Upper lobe of right lung (tissue), 1 donor: ENCODE results near the gene PDCD1LG2. TPM values are rescaled to one million over a fixed set of nuclear protein-coding genes. Genes with fewer than 3 reads are reported as not detected.
"Not testable (repeated sequence)": the region's sequence is repeated elsewhere in the genome, so short reads cannot be mapped to it uniquely, and the experiment has no call there.

Source experiments
- ATAC-seq: fragments of 200-7000 bp; cut with Tn5 transposase; one replicate; pipeline ENCODE4 v1.9.1; 2020; ENCODE audit warnings: mild to moderate bottlenecking, moderate library complexity
- DNase-seq: peaks from one replicate; pipeline ENCODE4 v3.0.0-alpha.2; 2020
- H3K27ac ChIP-seq: fragments of 200-600 bp; one replicate; pipeline ENCODE4 v1.8.0; 2022
- H3K27me3 ChIP-seq: fragments of 200-600 bp; one replicate; pipeline ENCODE4 v1.8.0; 2022; ENCODE audit warnings: mild to moderate bottlenecking
- H3K36me3 ChIP-seq: fragments of 200-600 bp; one replicate; pipeline ENCODE4 v1.8.0; 2022
- H3K4me1 ChIP-seq: fragments of 200-600 bp; one replicate; pipeline ENCODE4 v1.8.0; 2022
- H3K4me3 ChIP-seq: fragments of 200-600 bp; one replicate; pipeline ENCODE4 v1.8.0; 2022; ENCODE audit warnings: mild to moderate bottlenecking
- H3K9me3 ChIP-seq: fragments of 200-600 bp; one replicate; pipeline ENCODE4 v1.8.0; 2022
- intact Hi-C: fragments of 100-400 bp; cut with DNase I; formaldehyde crosslinking; loops from one replicate; pipeline ENCODE4 v1.11.0; 2022
- long read RNA-seq: library from polyadenylated mRNA; unstranded; transcript quantifications from one replicate; pipeline ENCODE4 v2.0.0, GENCODE V29; 2021
- total RNA-seq: library from RNA; stranded (reverse); fragmentation: NEBNext Ultra II Directional; extraction: Animal tissue kit (Norgen Biotek cat#: 25700); gene quantifications from one replicate; pipeline ENCODE4 v1.2.1, GENCODE V29; 2021
- TF ChIP-seq, protein P1 (sequence below): fragments of 200-600 bp; IDR thresholded peaks from one replicate; pipeline ENCODE4 v1.8.0; 2022; ENCODE audit warnings: antibody characterized with exemption
- donor health status: DM: no; HTN: yes; CAD: no; lungs with severe emphysema.

The PDCD1LG2 gene
- total RNA-seq = 6.3 TPM
- long read RNA-seq, partial matches to known transcripts = 0 of 8 reads
- long read RNA-seq, other reads (novel, unspliced or antisense) = 4 of 8 reads

DNA sequence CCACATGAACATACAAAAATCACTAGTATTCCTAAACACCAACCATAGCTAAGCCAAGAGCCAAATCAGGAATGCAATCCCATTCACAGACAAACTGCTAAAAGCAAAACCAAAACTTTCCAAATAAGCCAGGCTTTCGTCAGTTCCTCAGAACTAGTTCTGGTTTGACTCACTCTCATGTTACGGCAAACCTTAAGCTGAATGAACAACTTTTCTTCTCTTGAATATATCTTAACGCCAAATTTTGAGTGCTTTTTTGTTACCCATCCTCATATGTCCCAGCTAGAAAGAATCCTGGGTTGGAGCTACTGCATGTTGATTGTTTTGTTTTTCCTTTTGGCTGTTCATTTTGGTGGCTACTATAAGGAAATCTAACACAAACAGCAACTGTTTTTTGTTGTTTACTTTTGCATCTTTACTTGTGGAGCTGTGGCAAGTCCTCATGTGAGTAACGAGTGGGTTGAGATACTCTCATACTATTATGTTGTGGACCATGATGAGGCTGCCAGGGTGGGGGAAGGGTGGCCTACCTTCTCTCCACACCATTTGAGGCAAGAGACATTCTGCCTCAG, at the start of gene PDCD1LG2:
Gene PDCD1LG2, plus strand, starts transcription at position 172 of the 572 bp plus-strand sequence. CDS start 12,016 bp downstream, outside the sequence.
- Histone ChIP-seq H3K9me3 (no peaks in the 10 kb centered on the region), H3K4me1 (peaks cover 15% of the 10 kb centered on the region), H3K27me3 (no peaks in the 10 kb centered on the region), H3K4me3 (peak within 1 kb of the TSS; percentile 39), H3K36me3 (no peaks in the 10 kb centered on the region), H3K27ac (peak within 1 kb of the TSS; percentile 80)
- ATAC-seq (peak; percentile 60), DNase-seq (no peak)
- intact Hi-C loops = no loop called here
- TF ChIP-seq, protein P1, sequence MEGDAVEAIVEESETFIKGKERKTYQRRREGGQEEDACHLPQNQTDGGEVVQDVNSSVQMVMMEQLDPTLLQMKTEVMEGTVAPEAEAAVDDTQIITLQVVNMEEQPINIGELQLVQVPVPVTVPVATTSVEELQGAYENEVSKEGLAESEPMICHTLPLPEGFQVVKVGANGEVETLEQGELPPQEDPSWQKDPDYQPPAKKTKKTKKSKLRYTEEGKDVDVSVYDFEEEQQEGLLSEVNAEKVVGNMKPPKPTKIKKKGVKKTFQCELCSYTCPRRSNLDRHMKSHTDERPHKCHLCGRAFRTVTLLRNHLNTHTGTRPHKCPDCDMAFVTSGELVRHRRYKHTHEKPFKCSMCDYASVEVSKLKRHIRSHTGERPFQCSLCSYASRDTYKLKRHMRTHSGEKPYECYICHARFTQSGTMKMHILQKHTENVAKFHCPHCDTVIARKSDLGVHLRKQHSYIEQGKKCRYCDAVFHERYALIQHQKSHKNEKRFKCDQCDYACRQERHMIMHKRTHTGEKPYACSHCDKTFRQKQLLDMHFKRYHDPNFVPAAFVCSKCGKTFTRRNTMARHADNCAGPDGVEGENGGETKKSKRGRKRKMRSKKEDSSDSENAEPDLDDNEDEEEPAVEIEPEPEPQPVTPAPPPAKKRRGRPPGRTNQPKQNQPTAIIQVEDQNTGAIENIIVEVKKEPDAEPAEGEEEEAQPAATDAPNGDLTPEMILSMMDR = no peak

DNA sequence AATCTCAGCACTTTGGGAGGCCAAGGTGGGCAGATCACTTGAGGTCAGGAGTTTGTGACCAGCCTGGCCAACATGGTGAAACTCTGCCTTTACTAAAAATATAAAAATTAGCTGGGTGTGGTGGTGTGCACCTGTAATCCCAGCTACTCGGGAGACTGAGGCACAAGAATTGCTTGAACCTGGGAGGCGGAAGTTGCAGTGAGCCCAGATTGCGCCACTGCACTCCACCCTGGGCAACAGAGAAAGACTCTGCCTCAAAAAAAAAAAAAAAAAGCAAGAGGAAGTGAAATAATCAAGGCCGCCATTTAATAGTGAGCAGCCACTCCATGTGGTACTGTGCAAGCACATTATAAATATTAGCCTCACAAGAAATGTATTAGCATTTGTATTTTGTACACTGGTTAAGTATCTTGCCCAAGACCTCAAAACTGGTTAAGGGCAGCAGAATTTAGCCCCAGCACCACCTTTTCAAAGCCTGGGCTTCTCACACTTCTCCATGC, 45.5 kb upstream of the PDCD1LG2 start:
- H3K9me3 ChIP-seq, H3K4me3 ChIP-seq, H3K27ac ChIP-seq, DNase-seq, ATAC-seq, intact Hi-C loops, H3K27me3 ChIP-seq, H3K4me1 ChIP-seq: not testable (repeated sequence)
- peaks cover 53% of the 10 kb centered on the region for H3K36me3 ChIP-seq

DNA sequence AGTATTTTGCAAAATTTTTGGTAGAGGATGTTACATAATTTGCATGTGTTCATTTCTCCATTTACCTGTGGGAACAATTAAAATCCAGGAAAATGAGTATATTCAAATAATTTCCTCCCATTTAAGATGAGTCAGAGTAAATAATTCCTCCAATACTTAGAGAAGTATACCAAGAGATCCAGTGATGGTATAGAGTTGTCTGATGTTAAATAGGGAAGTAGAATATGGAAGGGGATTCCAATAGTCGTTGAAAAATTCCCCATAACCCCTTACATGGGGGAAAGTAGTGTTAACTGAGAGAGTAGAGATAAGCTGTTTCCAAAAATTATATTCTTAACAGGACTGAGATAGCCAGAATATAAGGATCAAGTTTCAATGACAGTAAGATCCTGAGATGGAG, 44.3 kb upstream of the PDCD1LG2 start:
- intact Hi-C loops = no loop called here
- no peak overlapping the region for H3K27ac ChIP-seq
- no peak overlapping the region for H3K4me3 ChIP-seq

GRCh38 chr9:5466766-5467165, 43.6 kb upstream of the PDCD1LG2 start:
- DNase-seq = no peak
- no peaks in the 10 kb centered on the region for H3K27me3 ChIP-seq
- TF ChIP-seq, protein P1 = no peak
- H3K9me3 ChIP-seq = no peaks in the 10 kb centered on the region
- H3K27ac ChIP-seq = no peak overlapping the region
- H3K4me3 ChIP-seq = no peak overlapping the region
- intact Hi-C loops = no loop called here
- peak; percentile 63 for ATAC-seq
- H3K36me3 ChIP-seq = peaks cover 53% of the 10 kb centered on the region
- no peaks in the 10 kb centered on the region for H3K4me1 ChIP-seq

More for the DNA sequence above, 44.3 kb upstream of the PDCD1LG2 start:
- TF ChIP-seq, protein P1 = no peak
- Histone ChIP-seq H3K27me3 (no peaks in the 10 kb centered on the region), H3K36me3 (peaks cover 53% of the 10 kb centered on the region), H3K9me3 (no peaks in the 10 kb centered on the region), H3K4me1 (no peaks in the 10 kb centered on the region)
- no peak for DNase-seq
- no peak for ATAC-seq

GRCh38 chr9:5468850-5469249, 41.5 kb upstream of the PDCD1LG2 start:
- TF ChIP-seq, protein P1 = no peak
- no peak overlapping the region for H3K27ac ChIP-seq
- H3K4me3 ChIP-seq = no peak overlapping the region
- H3K27me3 ChIP-seq = no peaks in the 10 kb centered on the region
- no peaks in the 10 kb centered on the region for H3K4me1 ChIP-seq
- DNase-seq (no peak), ATAC-seq (no peak)
- intact Hi-C loops = no loop called here
- peaks cover 40% of the 10 kb centered on the region for H3K36me3 ChIP-seq
- no peaks in the 10 kb centered on the region for H3K9me3 ChIP-seq

- Histone ChIP-seq H3K4me1 (no peaks in the 10 kb centered on the region), H3K9me3 (no peaks in the 10 kb centered on the region), H3K4me3 (no peak overlapping the region), H3K27me3 (no peaks in the 10 kb centered on the region), H3K36me3 (peaks cover 37% of the 10 kb centered on the region), H3K27ac (no peak overlapping the region)
- TF ChIP-seq, protein P1 = no peak
- intact Hi-C loops = no loop called here
- DNase-seq (no peak), ATAC-seq (no peak)
Measured at GRCh38 chr9:5470122-5470521, 40.2 kb upstream of the PDCD1LG2 start.
